Non-pigmented ciliary epithelial cell (primary cell): ENCODE measurements around the gene VEGFB.

Source experiments
- DNase-seq: peaks from one replicate; pipeline ENCODE4 v3.0.0-alpha.2; 2010; ENCODE audit warnings: low read depth

VEGFB gene

DNA sequence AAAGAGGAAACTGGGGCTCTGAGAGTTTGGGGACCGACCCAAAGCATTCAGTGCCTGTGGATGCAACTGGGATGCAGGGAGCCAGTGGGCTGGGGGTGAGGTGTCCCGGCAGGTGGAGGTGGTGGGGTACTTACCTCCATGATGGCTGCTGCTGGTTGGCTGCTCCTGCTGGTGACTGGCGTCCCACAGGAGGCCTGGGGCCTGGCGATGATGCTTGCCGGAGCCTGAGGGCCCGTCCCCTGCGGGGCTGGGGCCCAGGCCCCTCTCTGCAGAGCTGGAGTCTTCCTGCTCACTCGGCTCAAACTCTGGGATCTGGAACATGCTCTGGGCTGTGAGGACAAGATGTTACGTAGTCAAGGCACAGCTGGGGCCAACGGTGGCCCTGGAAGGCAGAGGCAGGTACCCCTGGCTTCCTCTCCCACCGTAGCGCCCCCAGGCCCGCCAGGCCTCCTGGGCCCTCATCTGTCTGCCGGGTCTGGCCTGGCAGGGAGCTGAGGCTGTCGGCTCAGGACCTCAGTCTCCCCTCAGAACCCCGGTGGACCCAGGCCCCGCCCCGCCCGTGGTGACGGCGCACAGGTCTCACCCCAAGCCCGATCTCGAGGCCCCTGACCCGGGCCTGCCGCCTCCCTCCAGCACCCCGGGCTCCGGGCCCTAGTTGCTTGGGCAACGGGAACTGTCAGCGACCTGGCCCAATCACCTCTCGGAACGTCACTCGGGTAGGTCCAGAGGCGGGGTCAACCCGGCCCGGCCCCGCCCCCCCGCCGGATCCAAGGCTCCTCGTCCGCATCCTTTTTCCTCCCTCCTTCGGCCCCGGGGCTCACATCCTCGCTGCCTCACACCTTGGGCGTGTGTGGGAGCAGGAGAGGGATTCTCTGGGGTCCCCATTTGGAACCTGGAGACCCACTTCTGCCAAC is 49.9 kb downstream of the VEGFB start, which contains the start of gene BAD:
TSS of gene BAD (minus strand) at position 618 of the 914 bp plus-strand sequence. CDS start at position 321, 297 bp downstream.
- peak; percentile 54 for DNase-seq

GRCh38 chr11:64284962-64285884 is 50.8 kb downstream of the VEGFB start, which contains the start of gene GPR137:
Gene GPR137 (plus strand): TSS chr11:64285848. CDS start chr11:64286525, 677 bp downstream.
- no peak for DNase-seq

DNA sequence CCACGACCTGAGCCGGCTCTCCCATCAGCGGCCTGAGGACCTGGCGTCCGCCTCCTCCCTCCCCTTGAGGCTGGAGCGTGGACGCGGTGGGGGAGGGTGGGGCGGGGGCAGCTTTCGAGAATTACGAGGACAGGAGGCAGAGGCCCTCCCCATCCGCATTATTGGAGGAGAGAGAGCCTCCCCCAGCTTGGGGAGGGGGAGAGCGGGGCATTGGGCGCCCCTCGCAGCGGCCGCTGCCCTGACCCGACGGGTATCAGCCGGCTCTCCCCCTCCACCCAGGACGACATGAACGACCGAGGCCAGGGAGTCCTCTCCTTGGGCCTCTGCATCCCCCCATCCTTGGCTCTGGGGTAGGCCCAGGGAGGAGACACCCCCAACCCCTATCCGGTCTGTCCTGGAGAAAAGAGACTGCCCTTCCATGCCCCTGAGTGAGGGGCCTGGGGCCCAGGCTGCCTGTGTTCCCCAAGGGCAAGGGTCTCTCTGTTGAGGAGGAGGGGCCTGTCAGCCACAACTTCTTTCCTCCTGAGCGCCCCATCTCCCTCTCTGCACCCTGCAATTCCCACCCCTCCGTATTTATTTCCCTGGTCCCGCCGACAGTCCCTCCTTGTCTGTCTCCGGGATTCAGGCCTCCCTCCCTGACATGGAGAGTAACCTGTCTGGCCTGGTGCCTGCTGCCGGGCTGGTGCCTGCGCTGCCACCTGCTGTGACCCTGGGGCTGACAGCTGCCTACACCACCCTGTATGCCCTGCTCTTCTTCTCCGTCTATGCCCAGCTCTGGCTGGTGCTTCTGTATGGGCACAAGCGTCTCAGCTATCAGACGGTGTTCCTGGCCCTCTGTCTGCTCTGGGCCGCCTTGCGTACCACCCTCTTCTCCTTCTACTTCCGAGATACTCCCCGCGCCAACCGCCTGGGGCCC is 51.8 kb downstream of the VEGFB start:
- no peak for DNase-seq

- DNase-seq, result no peak
Observed at GRCh38 chr11:64286801-64287159, 52.4 kb downstream of the VEGFB start.

- DNase-seq, result no peak
Observed at GRCh38 chr11:64287676-64288352, 53.4 kb downstream of the VEGFB start.

GRCh38 chr11:64288353-64288750 is 54.0 kb downstream of the VEGFB start:
- DNase-seq, result no peak
